HCT116 (cell line): ENCODE data around the gene PRUNE1.

Experiments used
- CBX3 ChIP-seq: IDR thresholded peaks from 2 replicates; pipeline ENCODE4 v1.6.1; 2012; ENCODE audit warnings: low read depth
- SP1 ChIP-seq: IDR thresholded peaks from 2 replicates; pipeline ENCODE4 v1.6.1; 2012; ENCODE audit warnings: low read depth
- TF ChIP-seq, protein P1 (sequence below): IDR thresholded peaks from 2 replicates; pipeline ENCODE4 v1.6.1; 2012
- TF ChIP-seq, protein P2 (sequence below), 3 experiments: fragments of 200-600 bp in 1 of 3; sonication (generic) in 1 of 3; IDR thresholded peaks in 2 of 3; conservative IDR thresholded peaks in 1 of 3; 2 replicates each; pipeline ENCODE4 v1.5.1; 2012 to 2017; ENCODE audit warnings: low read depth in 2 of 3, low read length in 2 of 3, antibody characterized with exemption in 1 of 3, borderline replicate concordance in 1 of 3, control low read depth in 1 of 3, mild to moderate bottlenecking in 1 of 3, mixed read lengths in 1 of 3, mixed run types in 1 of 3, moderate library complexity in 1 of 3; ENCODE audit not compliant: insufficient read depth in 1 of 3

DNA sequence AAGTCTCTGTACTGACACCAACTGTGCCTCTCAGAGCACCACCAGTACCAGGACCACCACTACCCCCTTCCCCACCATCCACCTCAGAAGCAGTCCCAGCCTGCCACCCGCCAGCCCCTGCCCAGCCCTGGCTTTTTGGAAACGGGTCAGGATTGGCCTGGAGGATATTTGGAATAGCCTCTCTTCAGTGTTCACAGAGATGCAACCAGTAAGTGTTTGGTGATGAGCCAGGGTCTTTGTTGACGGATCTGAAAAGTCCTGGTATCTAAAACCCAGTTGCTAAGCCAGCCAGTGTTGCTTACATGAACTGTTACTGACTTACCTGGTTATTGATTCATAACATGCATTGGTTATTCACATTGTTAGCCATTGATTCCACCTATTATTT lies 40.4 kb downstream of the PRUNE1 start:
- TF ChIP-seq, protein P1, sequence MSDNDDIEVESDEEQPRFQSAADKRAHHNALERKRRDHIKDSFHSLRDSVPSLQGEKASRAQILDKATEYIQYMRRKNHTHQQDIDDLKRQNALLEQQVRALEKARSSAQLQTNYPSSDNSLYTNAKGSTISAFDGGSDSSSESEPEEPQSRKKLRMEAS, result no peak
- TF ChIP-seq CBX3 (no peak), SP1 (no peak)
- TF ChIP-seq, protein P2, sequence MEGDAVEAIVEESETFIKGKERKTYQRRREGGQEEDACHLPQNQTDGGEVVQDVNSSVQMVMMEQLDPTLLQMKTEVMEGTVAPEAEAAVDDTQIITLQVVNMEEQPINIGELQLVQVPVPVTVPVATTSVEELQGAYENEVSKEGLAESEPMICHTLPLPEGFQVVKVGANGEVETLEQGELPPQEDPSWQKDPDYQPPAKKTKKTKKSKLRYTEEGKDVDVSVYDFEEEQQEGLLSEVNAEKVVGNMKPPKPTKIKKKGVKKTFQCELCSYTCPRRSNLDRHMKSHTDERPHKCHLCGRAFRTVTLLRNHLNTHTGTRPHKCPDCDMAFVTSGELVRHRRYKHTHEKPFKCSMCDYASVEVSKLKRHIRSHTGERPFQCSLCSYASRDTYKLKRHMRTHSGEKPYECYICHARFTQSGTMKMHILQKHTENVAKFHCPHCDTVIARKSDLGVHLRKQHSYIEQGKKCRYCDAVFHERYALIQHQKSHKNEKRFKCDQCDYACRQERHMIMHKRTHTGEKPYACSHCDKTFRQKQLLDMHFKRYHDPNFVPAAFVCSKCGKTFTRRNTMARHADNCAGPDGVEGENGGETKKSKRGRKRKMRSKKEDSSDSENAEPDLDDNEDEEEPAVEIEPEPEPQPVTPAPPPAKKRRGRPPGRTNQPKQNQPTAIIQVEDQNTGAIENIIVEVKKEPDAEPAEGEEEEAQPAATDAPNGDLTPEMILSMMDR (IDR thresholded peaks at IDR 0.05 in 2 of 3, conservative IDR thresholded peaks at IDR 0.05 in 1 of 3; ENCODE audit: borderline replicate concordance in 1 of 3, insufficient read depth in 1 of 3, low read depth in 2 of 3, low read length in 2 of 3), result no peak
